GM19239 (cell line): ENCODE data around the gene FAM20A.

Experiments
- DNase-seq: peaks from one replicate; pipeline ENCODE4 v3.0.0; 2011; ENCODE audit warnings: low spot score; ENCODE audit not compliant: insufficient read length
- FAIRE-seq: peaks from 2 replicates; lab custom pipeline; 2011; peaks lifted over from hg19 to GRCh38; lab: Jason Lieb, UNC

FAM20A gene

DNA sequence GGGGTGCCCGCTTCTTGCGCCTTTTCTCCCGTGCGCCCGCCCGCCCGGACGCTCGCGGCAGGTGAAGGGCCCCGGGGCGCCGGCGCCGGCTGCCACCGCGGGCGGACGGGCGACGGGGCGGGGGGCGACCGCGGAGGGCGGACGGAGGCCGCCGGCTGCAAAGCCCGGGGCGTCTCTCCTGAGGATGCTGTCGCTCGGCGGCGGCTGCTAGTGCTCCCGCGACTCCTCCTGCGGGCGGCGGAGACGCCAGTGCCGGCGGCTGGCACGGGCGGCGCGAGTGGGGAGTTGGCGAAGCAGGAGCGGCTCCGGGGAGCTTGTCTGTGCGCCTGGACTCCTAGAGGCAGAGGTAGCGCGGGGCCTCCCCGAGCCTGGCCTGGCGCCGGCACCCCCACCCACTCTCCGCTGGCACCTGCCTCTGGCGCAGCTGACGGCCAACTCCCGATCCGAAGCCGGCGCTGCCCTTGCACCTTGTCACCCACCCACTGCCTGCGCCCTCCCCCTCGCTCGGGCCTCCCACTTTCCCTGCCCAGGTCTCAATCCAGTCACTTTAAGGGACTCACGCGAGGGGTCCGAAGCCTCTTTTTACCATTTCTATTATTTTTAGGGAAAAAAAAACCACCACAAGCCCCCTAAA is at the start of gene FAM20A:
TSS of gene FAM20A (minus strand) at position 437 of the 634 bp plus-strand sequence. CDS start 701 bp downstream, outside the sequence.
- FAIRE-seq (no peak), DNase-seq (no peak)

DNA sequence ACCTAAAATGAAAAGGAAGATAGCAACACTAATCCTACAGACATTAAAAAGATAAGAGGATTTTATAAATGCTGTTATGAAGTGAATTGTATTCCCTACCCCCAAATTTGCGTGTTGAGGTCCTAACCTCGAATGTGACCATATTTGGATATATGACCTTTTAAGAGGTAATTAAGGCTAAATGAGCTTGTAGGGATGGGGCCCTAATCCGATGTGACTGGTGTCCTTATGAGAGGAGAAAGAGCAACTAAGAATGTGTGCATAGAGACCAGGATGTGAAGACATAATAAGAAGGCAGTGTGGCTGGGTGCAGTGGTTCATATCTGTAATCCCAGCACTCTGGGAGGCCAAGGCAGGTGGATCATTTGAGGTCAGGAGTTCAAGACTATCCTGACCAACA is 48.2 kb upstream of the FAM20A start:
- FAIRE-seq: no peak
- no peak for DNase-seq

DNA sequence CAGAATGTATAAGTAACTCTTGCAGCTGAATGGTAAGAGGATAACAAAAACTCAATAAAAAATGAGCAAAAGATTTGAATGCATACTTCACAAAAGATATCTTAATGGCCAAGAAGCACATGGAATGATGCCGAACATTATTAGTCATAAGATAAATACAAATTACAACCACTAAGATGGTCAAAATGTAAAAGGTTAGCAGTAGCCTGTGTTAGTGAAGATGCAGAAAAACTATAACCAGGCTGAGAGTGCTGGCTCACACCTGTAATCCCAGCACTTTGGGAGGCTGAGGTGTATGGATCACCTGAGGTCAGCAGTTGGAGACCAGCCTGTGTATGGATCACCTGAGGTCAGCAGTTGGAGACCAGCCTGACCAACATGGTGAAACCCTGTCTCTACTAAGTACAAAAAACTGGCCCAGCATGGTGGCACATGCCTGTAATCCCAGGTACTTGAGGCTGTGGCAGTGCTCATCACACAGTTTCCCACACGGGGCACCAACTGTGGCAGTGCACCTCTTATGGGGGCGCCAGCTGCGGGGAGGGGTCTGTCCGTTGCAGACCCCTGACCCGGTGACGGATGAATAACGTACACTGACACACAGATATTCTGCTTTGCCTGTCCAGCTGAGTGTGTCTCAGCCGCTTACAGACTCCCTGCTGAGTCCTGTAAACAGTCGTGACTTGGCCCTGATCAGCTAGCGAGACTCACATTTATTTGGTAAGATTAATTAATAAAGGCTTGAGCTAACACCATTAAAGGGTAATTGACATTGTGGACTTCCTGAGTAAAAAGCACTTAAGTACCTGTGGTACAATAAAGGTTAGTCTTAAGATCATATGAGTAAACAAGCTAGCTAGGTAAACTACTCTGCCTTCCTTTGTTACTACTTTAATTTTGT is 45.7 kb upstream of the FAM20A start:
- FAIRE-seq (no peak), DNase-seq (no peak)

DNA sequence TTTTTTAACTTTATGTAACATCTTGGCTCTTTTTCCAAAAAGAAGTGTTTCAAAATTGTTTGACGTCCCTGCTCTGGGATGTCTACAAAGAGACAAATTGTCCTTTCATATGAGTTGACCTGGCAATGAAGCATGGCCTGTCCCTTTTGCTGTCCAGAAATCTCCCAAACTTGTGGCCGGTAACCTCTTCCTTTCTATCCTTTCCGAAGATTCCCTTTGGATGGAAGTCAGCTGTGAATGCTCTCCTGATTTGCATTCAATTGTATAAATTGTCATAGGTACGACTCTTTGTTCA is 40.9 kb upstream of the FAM20A start:
- FAIRE-seq: no peak
- DNase-seq: no peak

DNA sequence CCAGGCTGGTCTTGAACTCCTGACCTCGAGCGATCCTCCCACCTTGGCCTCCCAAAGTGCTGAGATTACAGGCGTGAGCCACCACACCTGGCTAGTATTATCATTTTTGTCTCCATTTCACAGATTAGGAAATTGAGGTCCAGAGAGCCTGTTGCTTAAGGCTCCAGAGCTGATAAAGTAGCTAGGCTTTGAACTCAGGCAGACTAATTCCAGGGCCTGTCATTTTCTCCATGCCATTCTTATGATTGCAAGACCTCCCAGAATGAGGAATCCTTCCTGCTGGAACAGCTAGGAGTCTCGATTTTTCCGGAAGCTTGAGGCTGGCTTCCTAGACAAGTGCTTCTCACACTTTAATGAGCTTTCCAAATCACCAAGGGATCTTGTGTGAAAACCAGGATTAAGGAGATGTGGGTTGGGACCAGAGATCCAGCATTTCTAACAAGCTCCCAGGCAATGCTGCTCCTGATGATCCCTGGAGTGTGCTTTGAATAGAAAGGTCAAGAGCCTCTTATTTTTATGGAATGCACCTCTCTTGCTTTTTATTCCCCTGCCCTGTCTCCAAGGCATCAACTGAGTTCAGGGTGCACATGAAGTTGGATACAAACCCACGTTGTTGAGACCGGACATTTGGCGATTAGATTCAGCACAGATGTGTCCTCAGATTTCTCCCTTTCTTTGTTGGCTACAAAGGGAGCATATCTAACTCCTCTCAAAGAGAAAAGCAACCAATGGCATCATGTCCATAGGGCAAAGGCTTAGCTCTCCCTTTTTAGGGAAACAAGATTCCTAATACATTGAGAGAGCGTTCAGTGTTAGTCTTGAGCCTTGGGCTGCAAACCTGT is 40.3 kb upstream of the FAM20A start:
- no peak for FAIRE-seq
- DNase-seq: no peak

DNA sequence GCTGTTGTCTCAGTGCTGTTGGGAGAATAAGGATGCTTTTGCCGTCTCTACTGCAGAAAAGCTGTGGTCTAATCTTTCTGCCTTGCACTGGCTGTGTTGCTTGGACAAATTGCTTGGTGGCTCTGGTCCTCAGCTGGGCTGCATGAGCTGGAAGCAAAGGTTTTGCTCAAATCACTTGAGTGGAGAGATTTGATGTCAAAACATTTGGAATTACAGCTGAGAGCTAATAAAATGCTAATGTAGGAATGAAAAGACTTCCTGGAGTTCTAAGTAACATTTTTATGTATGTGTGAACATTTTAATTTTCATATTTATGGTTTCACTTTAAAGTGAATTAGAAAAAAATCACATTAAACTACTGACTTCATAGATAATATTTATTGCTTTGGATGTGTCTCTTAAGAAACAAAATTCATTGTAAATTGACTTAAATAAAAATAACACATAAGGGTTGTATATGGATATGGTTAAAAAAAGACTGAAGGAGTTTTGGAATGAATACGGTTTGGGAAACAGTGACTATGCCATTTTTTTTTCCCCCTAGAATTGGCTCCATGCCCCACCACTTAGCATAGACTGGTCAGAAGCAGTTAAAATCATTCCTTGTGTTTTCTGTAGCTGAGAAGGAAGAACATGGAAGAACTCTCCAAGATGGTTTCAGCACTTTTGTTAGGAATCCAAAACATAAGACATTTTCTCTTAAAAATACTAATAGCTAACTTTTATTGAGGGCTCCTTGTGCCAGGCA is 39.2 kb upstream of the FAM20A start:
- DNase-seq (no peak), FAIRE-seq (no peak)

DNA sequence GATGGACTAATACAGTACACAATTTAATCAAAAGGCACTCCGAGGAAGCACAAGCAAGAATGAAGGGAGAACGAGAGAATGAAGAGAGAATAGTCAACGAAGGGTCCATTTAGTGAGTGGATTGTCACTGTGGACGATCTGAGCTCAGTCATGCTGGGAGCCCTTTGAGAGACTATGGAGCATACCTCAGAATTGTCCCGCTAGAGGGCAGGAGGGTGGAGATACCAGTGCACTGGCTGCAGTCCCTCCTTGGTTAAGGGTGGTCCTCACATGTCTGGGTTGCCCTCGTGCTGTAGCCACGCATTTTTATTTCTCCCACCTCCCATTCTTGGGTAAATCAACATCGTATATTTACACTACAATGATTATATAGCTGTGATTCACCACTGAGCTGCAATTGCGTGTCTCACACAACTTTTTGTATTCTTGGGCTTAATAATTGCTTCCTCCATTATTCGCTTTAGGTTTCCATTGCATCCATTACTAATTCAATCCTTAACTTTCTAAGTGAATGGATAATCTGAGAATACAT is 33.2 kb upstream of the FAM20A start:
- DNase-seq: no peak
- FAIRE-seq: no peak

DNA sequence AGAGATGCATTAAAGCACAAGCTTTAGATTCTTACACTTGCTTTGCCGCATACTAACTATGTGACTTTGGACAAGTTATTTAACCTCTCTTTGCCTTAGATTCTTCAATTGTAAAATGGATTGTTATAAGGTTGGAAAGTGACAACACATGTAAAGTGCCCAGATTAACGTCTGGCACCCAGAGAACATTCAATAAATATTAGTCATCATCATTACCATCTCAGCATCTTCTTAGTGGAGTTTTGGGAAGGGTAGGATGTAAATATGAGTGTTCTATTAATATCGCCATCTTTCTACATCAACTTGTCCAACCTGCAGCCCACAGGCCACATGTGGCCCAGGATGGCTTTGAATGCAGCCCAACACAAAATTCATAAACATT is 27.4 kb upstream of the FAM20A start:
- no peak for FAIRE-seq

DNA sequence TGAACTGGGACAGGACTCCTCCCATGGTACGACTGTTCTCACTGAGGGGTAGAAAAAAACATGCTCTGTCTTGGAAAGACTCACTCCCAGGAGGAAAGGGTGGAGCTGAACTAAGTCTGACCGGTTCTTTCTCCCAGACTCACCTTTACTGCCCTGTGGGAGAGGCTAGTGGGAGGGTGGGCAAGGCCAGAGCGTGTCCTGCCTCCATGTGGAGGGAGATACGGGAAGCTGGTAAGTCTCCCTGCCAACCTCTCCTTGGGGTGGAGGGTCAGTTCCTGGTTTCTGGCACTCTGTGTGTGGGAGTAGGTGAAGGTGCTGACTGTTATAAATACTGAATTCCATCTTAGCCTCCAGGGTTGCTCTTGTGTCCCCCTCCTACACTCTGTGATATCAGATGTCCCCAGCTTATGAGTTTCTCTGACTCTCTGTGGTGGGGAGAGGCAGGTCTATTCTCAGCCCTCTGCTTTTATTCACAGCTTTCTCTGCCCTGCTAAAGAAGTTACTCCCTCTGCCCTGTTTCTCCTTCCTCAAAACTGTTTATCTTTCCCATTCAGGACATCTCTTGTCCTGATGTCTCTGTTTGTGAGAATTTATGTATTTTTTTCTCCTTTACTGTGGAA is 26.9 kb upstream of the FAM20A start:
- no peak for DNase-seq

More for the DNA sequence above, 27.4 kb upstream of the FAM20A start:
- DNase-seq: no peak

DNA sequence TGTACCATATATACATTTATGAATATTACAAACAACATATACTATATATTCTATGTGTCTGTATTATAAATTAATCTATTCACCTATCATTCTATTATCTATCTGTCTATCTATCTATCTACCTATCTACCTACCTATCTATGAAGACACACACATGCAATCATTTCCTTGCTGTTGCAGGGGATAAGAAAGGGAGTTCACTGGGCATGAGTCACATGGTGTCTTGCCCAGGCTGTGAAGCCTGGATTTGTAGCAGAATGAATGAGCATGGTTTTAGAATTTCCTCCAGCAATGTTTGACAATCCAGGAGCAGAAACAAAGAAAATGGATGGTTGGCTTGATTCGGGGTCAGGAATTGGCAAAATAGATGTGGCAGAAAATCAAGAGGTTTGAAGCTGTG is 23.2 kb upstream of the FAM20A start:
- DNase-seq (no peak), FAIRE-seq (no peak)

More for the DNA sequence above, 26.9 kb upstream of the FAM20A start:
- FAIRE-seq: no peak

DNA sequence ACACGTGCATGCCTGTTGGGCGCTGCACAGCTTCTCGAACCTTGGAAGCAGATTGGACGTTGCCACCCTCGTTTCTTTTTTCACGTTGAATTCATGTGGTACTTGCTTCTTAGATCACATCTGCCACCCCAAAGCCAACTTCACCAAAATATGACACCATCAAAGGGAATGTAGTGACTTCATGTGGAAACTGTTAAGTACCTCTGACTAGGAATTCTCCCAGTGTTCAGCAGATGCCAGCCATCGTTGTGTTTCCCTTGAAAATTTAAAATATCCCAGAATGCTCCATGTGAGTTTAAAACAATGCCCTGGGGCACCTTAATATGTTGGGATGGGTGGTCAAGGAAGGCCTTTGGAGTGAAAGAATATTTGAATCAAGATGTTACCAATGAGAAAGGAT is 22.6 kb upstream of the FAM20A start:
- DNase-seq: no peak
- FAIRE-seq: no peak

DNA sequence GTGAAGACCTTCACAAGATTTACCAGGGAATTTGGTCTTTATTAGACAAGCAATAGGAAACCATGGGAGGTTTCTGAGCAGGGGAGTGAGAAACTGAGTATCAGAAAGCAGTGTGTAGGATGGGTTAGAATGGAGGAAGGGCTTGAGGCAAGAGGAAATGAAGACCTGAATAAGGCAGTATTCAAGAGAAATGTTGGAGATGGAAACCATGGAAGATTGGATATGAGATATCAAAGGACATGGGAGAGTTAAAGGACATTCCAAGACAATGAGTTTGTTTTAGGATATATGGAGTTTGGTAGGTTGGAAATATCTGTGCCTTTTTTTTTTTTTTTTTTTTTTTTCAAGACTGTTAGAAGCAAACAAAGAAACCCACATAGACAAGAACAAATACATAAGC is 21.3 kb upstream of the FAM20A start:
- no peak for DNase-seq
- FAIRE-seq: no peak

DNA sequence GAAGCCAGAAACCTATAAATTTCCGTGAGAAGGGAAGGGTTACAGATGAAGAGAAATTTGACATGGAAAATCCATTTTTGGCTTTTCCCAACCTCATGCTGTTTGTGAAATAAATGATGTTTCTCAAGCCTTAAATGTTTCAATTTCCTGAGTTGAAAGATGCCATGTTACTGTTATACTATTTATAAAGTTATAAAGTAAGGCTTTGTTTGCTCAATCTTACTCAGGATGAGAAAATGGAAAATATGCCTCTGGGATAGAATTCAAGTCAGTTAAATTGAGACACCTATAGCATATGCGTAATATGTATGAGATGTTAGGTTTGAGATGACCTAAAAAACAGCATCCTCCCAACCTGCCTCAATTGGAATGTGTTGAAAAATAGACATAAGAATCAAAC is 19.9 kb upstream of the FAM20A start:
- FAIRE-seq: no peak

DNA sequence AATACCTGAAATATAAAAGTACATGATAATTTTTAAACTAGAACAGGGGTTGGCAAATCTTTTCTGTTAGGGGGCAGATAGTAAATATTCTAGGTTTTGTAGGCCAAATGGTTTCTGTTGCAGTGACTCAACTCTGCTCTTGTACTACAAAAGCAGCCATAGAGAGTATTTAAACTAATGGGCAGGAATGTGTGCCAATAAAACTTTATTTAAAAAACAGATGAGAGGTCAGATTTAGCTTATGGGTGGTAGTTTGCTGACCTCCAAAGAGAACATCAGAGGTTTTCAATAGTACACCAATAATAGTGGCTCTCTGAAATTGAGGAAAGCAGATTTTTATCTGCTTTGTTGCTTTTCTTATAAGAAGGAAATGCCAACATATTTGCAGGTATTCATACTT is 15.2 kb upstream of the FAM20A start:
- no peak for FAIRE-seq
- no peak for DNase-seq

More for the DNA sequence above, 19.9 kb upstream of the FAM20A start:
- DNase-seq: no peak

DNA sequence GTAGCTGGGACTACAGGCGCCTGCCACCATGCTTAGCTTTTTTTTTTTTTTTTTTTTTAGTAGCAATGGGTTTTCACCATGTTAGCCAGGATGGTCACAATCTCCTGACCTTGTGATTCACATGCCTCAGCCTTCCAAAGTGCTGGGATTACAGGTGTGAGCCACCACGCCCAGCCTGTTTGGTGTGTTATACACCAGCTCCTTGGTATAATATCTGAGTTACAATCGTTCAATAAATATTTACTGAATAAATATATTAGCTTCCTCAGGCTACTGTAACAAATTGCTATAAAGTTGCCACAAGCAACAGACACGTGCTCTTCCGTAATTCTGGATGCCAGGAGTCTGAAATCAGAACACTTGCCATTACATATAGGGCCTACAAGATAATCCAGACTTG is 13.6 kb upstream of the FAM20A start:
- FAIRE-seq (no peak), DNase-seq (no peak)

DNA sequence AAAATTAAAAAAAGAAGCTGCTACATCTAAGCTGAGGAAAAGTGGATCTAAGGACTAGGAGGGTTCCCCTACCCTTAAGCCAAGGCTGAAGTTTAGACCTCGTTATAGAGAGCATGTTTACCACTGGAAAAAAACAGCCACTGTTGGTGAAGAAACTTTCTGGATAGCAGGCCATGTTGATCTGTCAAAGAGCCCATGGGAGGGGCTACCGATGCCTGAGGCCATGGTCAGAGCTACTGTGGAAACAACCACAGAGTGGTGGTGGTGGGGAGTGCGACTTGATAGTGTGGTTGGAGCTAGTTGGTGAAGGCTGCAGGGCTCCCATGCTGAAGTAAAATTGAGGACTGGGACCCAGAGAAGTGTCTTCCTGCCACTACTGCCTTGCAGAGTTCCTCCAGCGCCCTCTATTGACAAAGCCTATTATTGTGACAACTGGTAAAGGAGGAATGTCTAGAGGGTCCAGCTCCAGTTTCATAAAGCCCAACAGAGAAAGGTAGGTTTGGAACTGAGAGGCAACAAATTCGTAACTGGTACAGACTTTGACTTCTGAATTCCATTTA is 12.7 kb upstream of the FAM20A start:
- no peak for DNase-seq
- peak; percentile 28 for FAIRE-seq

DNA sequence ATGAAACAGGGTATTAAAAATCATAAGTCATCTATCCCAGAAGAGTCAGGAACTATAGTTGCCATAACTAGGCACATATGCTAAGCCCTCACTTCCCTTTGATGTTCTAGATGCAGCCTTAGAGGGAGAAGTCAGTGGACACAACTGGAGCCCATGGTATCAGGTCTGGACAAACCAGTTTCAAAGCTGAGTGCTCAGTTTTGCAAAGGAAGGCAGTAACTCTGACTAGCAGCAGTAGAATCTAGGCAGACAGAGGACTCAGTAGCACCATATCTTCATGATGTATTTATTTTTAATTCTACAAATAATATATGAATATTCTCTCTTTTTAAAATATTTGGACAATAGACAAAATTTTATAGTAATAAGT is 11.7 kb upstream of the FAM20A start:
- DNase-seq (no peak), FAIRE-seq (no peak)

DNA sequence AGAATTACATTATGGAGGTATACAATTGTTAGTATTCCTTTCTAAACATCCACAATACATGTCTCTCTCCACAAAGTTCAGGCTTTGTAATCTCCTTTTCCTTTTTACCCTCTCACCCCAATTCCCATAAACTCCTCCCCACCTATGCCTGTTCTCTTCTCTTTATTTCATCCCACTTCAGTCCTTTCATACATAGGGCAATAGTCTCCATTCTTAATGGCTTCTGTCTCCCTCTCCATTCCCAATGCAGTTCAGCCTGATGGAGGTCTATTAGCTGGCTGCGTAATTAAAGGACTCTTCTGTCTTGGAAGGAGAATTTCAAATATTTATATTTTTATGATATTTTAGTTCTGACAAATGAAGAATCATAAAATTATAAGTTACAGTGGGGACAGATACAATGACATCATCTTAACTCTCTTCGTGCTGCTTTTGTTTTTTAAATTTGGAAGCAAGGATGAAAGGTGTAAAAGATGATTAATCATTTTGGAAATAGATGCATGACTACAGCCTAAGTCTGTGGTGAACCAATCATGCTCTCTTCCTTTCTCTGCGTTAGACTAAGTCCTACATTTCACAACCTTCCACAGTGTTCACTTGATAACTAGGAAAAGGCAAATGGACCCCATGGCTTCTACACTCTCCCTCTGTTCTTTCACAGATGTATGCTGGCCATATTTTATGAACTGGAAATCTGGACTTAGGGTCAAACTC is 11.2 kb upstream of the FAM20A start:
- FAIRE-seq: no peak
- DNase-seq: no peak
